ENCODE results near the gene NAA16.

NAA16 gene

GRCh38 chr13:41286370-41286769 is 24.7 kb upstream of the NAA16 start:
- no peaks in the 10 kb centered on the region for H3K4me1 ChIP-seq
- no peaks in the 10 kb centered on the region for H3K36me3 ChIP-seq
- H3K4me3 ChIP-seq: no peak overlapping the region
- intact Hi-C loops (cut with DNase I; ENCODE audit: low total_unique reads): no loop called here
- H3K27me3 ChIP-seq: no peaks in the 10 kb centered on the region
- no peak for TF ChIP-seq CTCF (IDR thresholded peaks at IDR 0.05)
- no peaks in the 10 kb centered on the region for H3K9me3 ChIP-seq
- DNase-seq: no peak
- H3K27ac ChIP-seq: no peak overlapping the region

GRCh38 chr13:41289463-41289881 is 21.6 kb upstream of the NAA16 start:
- no peaks in the 10 kb centered on the region for H3K36me3 ChIP-seq
- H3K9me3 ChIP-seq: peaks cover 0 to 16% (median 0%) of the 10 kb centered on the region in 3 donors
- H3K4me3 ChIP-seq: no peak overlapping the region
- H3K4me1 ChIP-seq: no peaks in the 10 kb centered on the region
- intact Hi-C loops (cut with DNase I; ENCODE audit: low total_unique reads): no loop called here
- DNase-seq: no peak
- TF ChIP-seq CTCF (IDR thresholded peaks at IDR 0.05): no peak
- no peak overlapping the region for H3K27ac ChIP-seq
- H3K27me3 ChIP-seq: no peaks in the 10 kb centered on the region

GRCh38 chr13:41291246-41291645 is 19.8 kb upstream of the NAA16 start:
- Histone ChIP-seq H3K9me3 (peaks cover 0 to 16% (median 0%) of the 10 kb centered on the region in 3 donors), H3K4me3 (no peak overlapping the region), H3K36me3 (no peaks in the 10 kb centered on the region), H3K27ac (no peak overlapping the region), H3K4me1 (no peaks in the 10 kb centered on the region), H3K27me3 (no peaks in the 10 kb centered on the region)
- intact Hi-C loops (cut with DNase I; ENCODE audit: low total_unique reads): no loop called here
- no peak for DNase-seq
- TF ChIP-seq CTCF (IDR thresholded peaks at IDR 0.05): no peak

- H3K36me3 ChIP-seq: no peaks in the 10 kb centered on the region
- H3K27ac ChIP-seq: no peak overlapping the region
- no peak overlapping the region for H3K4me3 ChIP-seq
- no peaks in the 10 kb centered on the region for H3K4me1 ChIP-seq
- no peak for TF ChIP-seq CTCF (IDR thresholded peaks at IDR 0.05)
- H3K27me3 ChIP-seq: no peaks in the 10 kb centered on the region
- DNase-seq: no peak
- H3K9me3 ChIP-seq: peaks cover 0 to 16% (median 0%) of the 10 kb centered on the region in 3 donors
- intact Hi-C loops (cut with DNase I; ENCODE audit: low total_unique reads): no loop called here
These were observed 17.8 kb upstream of the NAA16 start for GRCh38 chr13:41293272-41293671.

GRCh38 chr13:41294914-41295313 is 16.2 kb upstream of the NAA16 start:
- Histone ChIP-seq H3K36me3 (no peaks in the 10 kb centered on the region), H3K9me3 (peaks cover 0 to 16% (median 0%) of the 10 kb centered on the region in 3 donors), H3K27ac (no peak overlapping the region), H3K4me1 (no peaks in the 10 kb centered on the region), H3K4me3 (no peak overlapping the region), H3K27me3 (no peaks in the 10 kb centered on the region)
- no peak for TF ChIP-seq CTCF (IDR thresholded peaks at IDR 0.05)
- intact Hi-C loops (cut with DNase I; ENCODE audit: low total_unique reads): no loop called here
- no peak for DNase-seq

GRCh38 chr13:41295973-41296372 is 15.1 kb upstream of the NAA16 start:
- no peaks in the 10 kb centered on the region for H3K27me3 ChIP-seq
- intact Hi-C loops (cut with DNase I; ENCODE audit: low total_unique reads): no loop called here

More at GRCh38 chr13:41295973-41296372, 15.1 kb upstream of the NAA16 start:
- H3K27ac ChIP-seq: no peak overlapping the region
- no peak for DNase-seq
- no peak for TF ChIP-seq CTCF (IDR thresholded peaks at IDR 0.05)
- no peaks in the 10 kb centered on the region for H3K36me3 ChIP-seq
- H3K9me3 ChIP-seq: peaks cover 0 to 16% (median 0%) of the 10 kb centered on the region in 3 donors
- H3K4me3 ChIP-seq: no peak overlapping the region
- no peaks in the 10 kb centered on the region for H3K4me1 ChIP-seq

Measured in tibial artery (tissue), 4 donors.